ENCODE results near the gene LPIN1.

GRCh38 chr2:11789243-11789642, 42.8 kb downstream of the LPIN1 start:
- TF ChIP-seq POLR2AphosphoS5 (IDR thresholded peaks at IDR 0.05; ENCODE audit: low read depth, low read length) (no peak), TAF1 (IDR thresholded peaks at IDR 0.05; ENCODE audit: borderline replicate concordance, insufficient read depth, low read length) (no peak), FOXP2 (optimal IDR thresholded peaks at IDR 0.05; ENCODE audit: borderline replicate concordance, extremely low read depth, extremely low read length, insufficient read depth) (no peak), REST (IDR thresholded peaks at IDR 0.05; ENCODE audit: insufficient read depth in 1 of 2, low read depth in 2 of 2, low read length in 2 of 2) (no peak)
